K562 (cell line): Measurements from ENCODE around the gene PRUNE1. TPM values are rescaled to one million over a fixed set of nuclear protein-coding genes. Genes with fewer than 3 reads are reported as not detected.
A peak's percentile ranks its signal among the peaks of the same experiment; 100 is the strongest.

Experiments
- ETV1 ChIP-seq: fragments of 450-650 bp; conservative IDR thresholded peaks from 2 replicates; pipeline ENCODE4 v1.6.1; 2016; ENCODE audit warnings: missing genetic modification characterization, control low read depth, low read depth, missing compliant biosample characterization
- SETDB1 ChIP-seq: IDR thresholded peaks from one replicate; pipeline ENCODE4 v1.6.1; 2012; ENCODE audit warnings: low read length, control low read depth, inconsistent platforms
- ZNF197 ChIP-seq: fragments of 200-800 bp; sonication (Bioruptor generic); IDR thresholded peaks from 2 replicates; pipeline ENCODE4 v1.6.1; 2016; ENCODE audit warnings: low read depth, missing genetic modification characterization, missing compliant biosample characterization
- polyA plus RNA-seq, 8 experiments: library from polyadenylated mRNA; depleted of rRNA in 4 of 8; stranded (reverse) in 5 of 8; unstranded in 3 of 8; fragments of >200 nt; fragmentation: Nextera tagmentation in 2 of 8; fragmentation: Illumina TruSeq in 1 of 8; extraction: Ambion mirVana in 2 of 8; extraction: Trizol in 1 of 8; gene quantifications; 2 replicates each; pipeline versions ENCODE4 v1.2.1 to v1.2.3, GENCODE V29; 2011 to 2014; ENCODE audit warnings: inconsistent platforms in 1 of 8, missing spikeins in 1 of 8
- total RNA-seq, 7 experiments: library from RNA; depleted of rRNA in 6 of 7; stranded (reverse); fragments of >200 nt in 6 of 7; fragmentation: Illumina TruSeq in 2 of 7; extraction: Trizol in 2 of 7; gene quantifications; 2 replicates each; pipeline versions ENCODE4 v1.2.1 to v1.2.3, GENCODE V29; 2011 to 2021; ENCODE audit warnings: low replicate concordance in 1 of 7
- TF ChIP-seq, protein P1 (sequence below): fragments of 450-650 bp; IDR thresholded peaks from 2 replicates; pipeline ENCODE4 v1.6.1; 2018; ENCODE audit not compliant: partially characterized antibody
- TF ChIP-seq, protein P2 (sequence below): sonication (generic); IDR thresholded peaks from 2 replicates; pipeline ENCODE4 v1.6.1; 2016

Gene PRUNE1
- total and polyA plus RNA-seq, 9 of the 15 experiments (the other 6 are each of a cell fraction or from before 2014, with no cell fraction given) = 16.7 to 48.3 (median 26.2) TPM

DNA sequence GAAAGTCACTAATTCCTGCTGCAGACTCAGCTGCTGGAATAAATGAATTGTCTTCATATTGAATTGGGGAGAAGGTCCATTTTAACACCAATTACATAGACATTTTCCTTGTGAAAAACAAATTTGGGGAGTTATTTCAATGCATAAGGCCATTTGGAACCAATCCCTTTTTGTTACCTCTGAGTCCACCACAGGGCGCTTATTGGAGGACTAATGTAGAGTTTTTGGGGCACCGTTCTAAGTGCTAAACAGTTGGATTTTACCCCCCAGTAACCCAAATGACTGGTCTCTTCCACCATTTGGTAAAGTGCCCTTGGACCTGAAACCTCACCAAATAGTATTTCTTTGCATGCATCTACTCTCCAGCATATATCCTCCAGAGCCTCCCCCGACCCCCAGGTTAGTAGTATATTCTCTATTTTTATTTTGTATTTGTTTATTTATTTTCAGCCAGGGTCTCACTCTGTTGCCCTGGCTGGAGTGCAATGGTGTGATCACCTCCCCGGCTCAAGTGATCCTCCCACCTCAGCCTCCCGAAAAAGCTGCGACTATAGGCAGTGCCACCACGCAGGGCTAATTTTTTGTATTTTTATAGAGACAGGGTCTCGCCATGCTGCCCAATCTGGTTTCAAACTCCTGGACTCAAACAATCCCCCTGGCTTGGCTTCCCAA is 1.6 kb downstream of the PRUNE1 start (continued):
- TF ChIP-seq, protein P1, sequence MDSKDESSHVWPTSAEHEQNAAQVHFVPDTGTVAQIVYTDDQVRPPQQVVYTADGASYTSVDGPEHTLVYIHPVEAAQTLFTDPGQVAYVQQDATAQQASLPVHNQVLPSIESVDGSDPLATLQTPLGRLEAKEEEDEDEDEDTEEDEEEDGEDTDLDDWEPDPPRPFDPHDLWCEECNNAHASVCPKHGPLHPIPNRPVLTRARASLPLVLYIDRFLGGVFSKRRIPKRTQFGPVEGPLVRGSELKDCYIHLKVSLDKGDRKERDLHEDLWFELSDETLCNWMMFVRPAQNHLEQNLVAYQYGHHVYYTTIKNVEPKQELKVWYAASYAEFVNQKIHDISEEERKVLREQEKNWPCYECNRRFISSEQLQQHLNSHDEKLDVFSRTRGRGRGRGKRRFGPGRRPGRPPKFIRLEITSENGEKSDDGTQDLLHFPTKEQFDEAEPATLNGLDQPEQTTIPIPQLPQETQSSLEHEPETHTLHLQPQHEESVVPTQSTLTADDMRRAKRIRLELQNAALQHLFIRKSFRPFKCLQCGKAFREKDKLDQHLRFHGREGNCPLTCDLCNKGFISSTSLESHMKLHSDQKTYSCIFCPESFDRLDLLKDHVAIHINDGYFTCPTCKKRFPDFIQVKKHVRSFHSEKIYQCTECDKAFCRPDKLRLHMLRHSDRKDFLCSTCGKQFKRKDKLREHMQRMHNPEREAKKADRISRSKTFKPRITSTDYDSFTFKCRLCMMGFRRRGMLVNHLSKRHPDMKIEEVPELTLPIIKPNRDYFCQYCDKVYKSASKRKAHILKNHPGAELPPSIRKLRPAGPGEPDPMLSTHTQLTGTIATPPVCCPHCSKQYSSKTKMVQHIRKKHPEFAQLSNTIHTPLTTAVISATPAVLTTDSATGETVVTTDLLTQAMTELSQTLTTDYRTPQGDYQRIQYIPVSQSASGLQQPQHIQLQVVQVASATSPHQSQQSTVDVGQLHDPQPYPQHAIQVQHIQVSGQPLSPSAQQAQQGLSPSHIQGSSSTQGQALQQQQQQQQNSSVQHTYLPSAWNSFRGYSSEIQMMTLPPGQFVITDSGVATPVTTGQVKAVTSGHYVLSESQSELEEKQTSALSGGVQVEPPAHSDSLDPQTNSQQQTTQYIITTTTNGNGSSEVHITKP = peak; percentile 71
- TF ChIP-seq SETDB1 = no peak
- TF ChIP-seq, protein P2, sequence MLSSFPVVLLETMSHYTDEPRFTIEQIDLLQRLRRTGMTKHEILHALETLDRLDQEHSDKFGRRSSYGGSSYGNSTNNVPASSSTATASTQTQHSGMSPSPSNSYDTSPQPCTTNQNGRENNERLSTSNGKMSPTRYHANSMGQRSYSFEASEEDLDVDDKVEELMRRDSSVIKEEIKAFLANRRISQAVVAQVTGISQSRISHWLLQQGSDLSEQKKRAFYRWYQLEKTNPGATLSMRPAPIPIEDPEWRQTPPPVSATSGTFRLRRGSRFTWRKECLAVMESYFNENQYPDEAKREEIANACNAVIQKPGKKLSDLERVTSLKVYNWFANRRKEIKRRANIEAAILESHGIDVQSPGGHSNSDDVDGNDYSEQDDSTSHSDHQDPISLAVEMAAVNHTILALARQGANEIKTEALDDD = 0 out of 2 replicates have a peak, but pooled peaks have one; percentile 12
- TF ChIP-seq ZNF197 (CRISPR knock-in tag) = no peak; the same call in 1 of the 2 replicates
- no peak for TF ChIP-seq ETV1
